H1 (cell line): Measurements from ENCODE around the gene MELK. TPM values are rescaled to one million over a fixed set of nuclear protein-coding genes. Genes with fewer than 3 reads are reported as not detected.

Source experiments
- CTCF ChIA-PET: fragments of 300-600 bp; sonication (Branson Sonifier 250); formaldehyde crosslinking; loops from one replicate; lab custom pipeline; 2021; ENCODE audit not compliant: partially characterized antibody; lab: Charles Lee
- POLR2A ChIA-PET: fragments of 300-600 bp; sonication (Branson Sonifier 250); formaldehyde crosslinking; loops from one replicate; lab custom pipeline; 2021; ENCODE audit warnings: inconsistent platforms; ENCODE audit not compliant: partially characterized antibody; lab: Charles Lee
- DNase-seq, 2 experiments: peaks; one replicate each; pipeline versions ENCODE4 v3.0.0 to v3.0.0-alpha.2; 2010 to 2022; ENCODE audit warnings: low spot score in 2 of 2, low read depth in 1 of 2, mixed read lengths in 1 of 2
- FAIRE-seq: peaks from 2 replicates; lab custom pipeline; 2011; peaks lifted over from hg19 to GRCh38; lab: Jason Lieb, UNC
- H2AFZ ChIP-seq: 2 replicates; pipeline ENCODE4 v1.8.1; 2012; ENCODE audit warnings: low read length, inconsistent platforms
- H2AK5ac ChIP-seq: 2 replicates; pipeline ENCODE4 v1.6.1; 2013; ENCODE audit warnings: low read depth, low read length
- H2BK120ac ChIP-seq: replicated peaks from 2 replicates; pipeline ENCODE3; 2013; ENCODE audit warnings: low read depth, low read length, inconsistent platforms
- H2BK12ac ChIP-seq: 2 replicates; pipeline ENCODE4 v1.6.1; 2013; ENCODE audit warnings: low read depth, low read length
- H2BK15ac ChIP-seq: 2 replicates; pipeline ENCODE4 v1.6.1; 2013; ENCODE audit warnings: low read length
- H2BK20ac ChIP-seq: 2 replicates; pipeline ENCODE4 v1.6.1; 2013; ENCODE audit warnings: low read length
- H2BK5ac ChIP-seq: 2 replicates; pipeline ENCODE4 v1.6.1; 2013; ENCODE audit warnings: low read depth, low read length
- H3K14ac ChIP-seq: 2 replicates; pipeline ENCODE4 v1.6.1; 2013; ENCODE audit warnings: inconsistent platforms; ENCODE audit not compliant: insufficient read length
- H3K18ac ChIP-seq: 2 replicates; pipeline ENCODE4 v1.6.1; 2013; ENCODE audit warnings: low read length; ENCODE audit errors: extremely low read depth
- H3K23ac ChIP-seq: 2 replicates; pipeline ENCODE4 v1.6.1; 2013; ENCODE audit warnings: inconsistent platforms; ENCODE audit not compliant: insufficient read length
- H3K23me2 ChIP-seq: 2 replicates; pipeline ENCODE4 v1.6.1; 2013; ENCODE audit warnings: low read depth, low read length
- H3K27ac ChIP-seq: 2 replicates; pipeline ENCODE4 v1.6.1; 2011; ENCODE audit warnings: low read depth, low read length, inconsistent platforms
- H3K27me3 ChIP-seq, 4 experiments: replicated peaks in 1 of 4; 1 replicate in 1 of 4; 2 replicates in 3 of 4; pipeline versions ENCODE4 v1.6.1 to v1.8.1; 2011 to 2013; ENCODE audit warnings: low read length in 3 of 4, mild to moderate bottlenecking in 3 of 4, inconsistent platforms in 2 of 4, mixed read lengths in 2 of 4, moderate library complexity in 1 of 4; ENCODE audit not compliant: control insufficient read depth in 3 of 4, insufficient read depth in 3 of 4; ENCODE audit errors: extremely low read depth in 1 of 4
- H3K36me3 ChIP-seq, 4 experiments: 2 replicates each; pipeline versions ENCODE4 v1.6.1 to v1.8.1; 2011 to 2013; ENCODE audit warnings: mild to moderate bottlenecking in 4 of 4, low read length in 3 of 4, moderate library complexity in 2 of 4, control low read depth in 1 of 4, inconsistent platforms in 1 of 4; ENCODE audit not compliant: insufficient read depth in 4 of 4, control insufficient read depth in 2 of 4
- H3K4ac ChIP-seq: replicated peaks from 2 replicates; pipeline ENCODE3; 2013; ENCODE audit warnings: low read length, low read depth, mixed read lengths, inconsistent platforms; ENCODE audit not compliant: insufficient read length
- H3K4me1 ChIP-seq, 4 experiments: replicated peaks in 1 of 4; 1 replicate in 1 of 4; 2 replicates in 3 of 4; pipeline versions ENCODE4 v1.6.1 to v1.8.1; 2011 to 2013; ENCODE audit warnings: low read length in 3 of 4, inconsistent platforms in 2 of 4, mixed read lengths in 1 of 4; ENCODE audit not compliant: insufficient read depth in 4 of 4, control insufficient read depth in 3 of 4
- H3K4me2 ChIP-seq, 2 experiments: 2 replicates each; pipeline versions ENCODE4 v1.6.1 to v1.8.1; 2011 to 2013; ENCODE audit warnings: low read depth in 2 of 2, low read length in 2 of 2, control low read depth in 1 of 2, inconsistent platforms in 1 of 2, mild to moderate bottlenecking in 1 of 2; ENCODE audit not compliant: insufficient read depth in 1 of 2
- H3K4me3 ChIP-seq, 4 experiments: fragments of 200-600, 300-600 bp in 1 of 4; sonication (generic), shearing (Covaris generic), sonication (Bioruptor Twin) in 1 of 4; 2 replicates each; pipeline versions ENCODE4 v1.5.1 to v1.8.1; 2011 to 2016; ENCODE audit warnings: low read length in 4 of 4, low read depth in 3 of 4, control low read depth in 2 of 4, inconsistent platforms in 2 of 4, mild to moderate bottlenecking in 2 of 4, mixed read lengths in 1 of 4, moderate library complexity in 1 of 4; ENCODE audit not compliant: insufficient read depth in 2 of 4; ENCODE audit errors: extremely low read depth in 1 of 4
- H3K56ac ChIP-seq: replicated peaks from 2 replicates; pipeline ENCODE3; 2013; ENCODE audit warnings: low read depth, mild to moderate bottlenecking, mixed read lengths, low read length, inconsistent platforms; ENCODE audit not compliant: insufficient read length
- H3K79me1 ChIP-seq: 2 replicates; pipeline ENCODE4 v1.6.1; 2013; ENCODE audit warnings: low read depth, low read length, control low read depth
- H3K79me2 ChIP-seq, 2 experiments: 2 replicates each; pipeline versions ENCODE4 v1.6.1 to v1.8.1; 2012 to 2013; ENCODE audit warnings: low read length in 2 of 2, mild to moderate bottlenecking in 2 of 2, inconsistent platforms in 1 of 2; ENCODE audit not compliant: insufficient read depth in 2 of 2, control insufficient read depth in 1 of 2
- H3K9ac ChIP-seq, 4 experiments: replicated peaks in 1 of 4; 1 replicate in 1 of 4; 2 replicates in 3 of 4; pipeline versions ENCODE4 v1.6.1 to v1.8.1; 2011 to 2013; ENCODE audit warnings: low read depth in 3 of 4, low read length in 3 of 4, control low read depth in 2 of 4, mild to moderate bottlenecking in 2 of 4, moderate library complexity in 2 of 4, inconsistent platforms in 1 of 4; ENCODE audit errors: extremely low read depth in 1 of 4
- H3K9me3 ChIP-seq, 2 experiments: 2 replicates each; pipeline versions ENCODE4 v1.6.1 to v1.8.1; 2012 to 2013; ENCODE audit warnings: mild to moderate bottlenecking in 2 of 2, moderate library complexity in 2 of 2, control low read depth in 1 of 2, inconsistent platforms in 1 of 2, low read depth in 1 of 2, low read length in 1 of 2, mixed read lengths in 1 of 2; ENCODE audit not compliant: insufficient read depth in 2 of 2
- H4K20me1 ChIP-seq, 2 experiments: replicated peaks in 1 of 2; 2 replicates each; pipeline versions ENCODE3 to v1.8.1; 2011 to 2013; ENCODE audit warnings: inconsistent platforms in 2 of 2, low read length in 2 of 2, mild to moderate bottlenecking in 1 of 2; ENCODE audit not compliant: insufficient read depth in 2 of 2, control insufficient read depth in 1 of 2
- H4K5ac ChIP-seq: 2 replicates; pipeline ENCODE4 v1.6.1; 2013; ENCODE audit warnings: low read length, low read depth, mixed read lengths, inconsistent platforms; ENCODE audit not compliant: insufficient read length
- H4K8ac ChIP-seq: 2 replicates; pipeline ENCODE4 v1.8.0; 2013; ENCODE audit warnings: mild to moderate bottlenecking, moderate library complexity, low read length, inconsistent platforms; ENCODE audit not compliant: insufficient read depth; ENCODE audit errors: extremely low read depth
- H4K91ac ChIP-seq: replicated peaks from 2 replicates; pipeline ENCODE3; 2013; ENCODE audit warnings: low read length, mixed read lengths, inconsistent platforms; ENCODE audit not compliant: insufficient read length
- CREB1 ChIP-seq: IDR thresholded peaks from 2 replicates; pipeline ENCODE4 v1.6.1; 2012; ENCODE audit warnings: inconsistent platforms
- CTCF ChIP-seq, 3 experiments: IDR thresholded peaks; 1 replicate in 2 of 3; 2 replicates in 1 of 3; pipeline versions ENCODE4 v1.5.1 to v1.6.1; 2011; ENCODE audit warnings: low read length in 3 of 3, mild to moderate bottlenecking in 3 of 3, inconsistent platforms in 2 of 3, low read depth in 1 of 3, moderate library complexity in 1 of 3; ENCODE audit not compliant: insufficient read depth in 1 of 3; ENCODE audit errors: control extremely low read depth in 1 of 3
- EP300 ChIP-seq, 2 experiments: IDR thresholded peaks; 1 replicate in 1 of 2; 2 replicates in 1 of 2; pipeline ENCODE4 v1.6.1; 2011 to 2012; ENCODE audit warnings: low read depth in 2 of 2, low read length in 2 of 2, mild to moderate bottlenecking in 2 of 2, borderline replicate concordance in 1 of 2, inconsistent platforms in 1 of 2, moderate library complexity in 1 of 2
- HDAC6 ChIP-seq: IDR thresholded peaks from one replicate; pipeline ENCODE4 v1.7.1; 2012; ENCODE audit warnings: low read depth, mild to moderate bottlenecking, inconsistent platforms, low read length, moderate library complexity
- JUN ChIP-seq: IDR thresholded peaks from 2 replicates; pipeline ENCODE4 v1.6.1; 2011; ENCODE audit warnings: low read depth, mild to moderate bottlenecking, improper control_type of control experiment, low read length
- JUND ChIP-seq: IDR thresholded peaks from 2 replicates; pipeline ENCODE4 v1.6.1; 2011; ENCODE audit warnings: mild to moderate bottlenecking, improper control_type of control experiment, low read length
- KDM1A ChIP-seq: fragments of 200-600, 300-600 bp; sonication (generic); IDR thresholded peaks from 2 replicates; pipeline ENCODE4 v1.7.1; 2016; ENCODE audit warnings: mild to moderate bottlenecking, low read length, borderline replicate concordance
- NRF1 ChIP-seq: IDR thresholded peaks from 2 replicates; pipeline ENCODE4 v1.6.1; 2011; ENCODE audit warnings: mild to moderate bottlenecking, low read depth, low read length, improper control_type of control experiment
- SP4 ChIP-seq: IDR thresholded peaks from 2 replicates; pipeline ENCODE4 v1.6.1; 2012; ENCODE audit warnings: low read length, inconsistent platforms
- SUZ12 ChIP-seq: fragments of 200-600 bp; sonication (generic); IDR thresholded peaks from 2 replicates; pipeline ENCODE4 v1.6.1; 2012; ENCODE audit warnings: mild to moderate bottlenecking, inconsistent platforms, low read length, moderate library complexity, mixed read lengths
- TAF1 ChIP-seq: IDR thresholded peaks from 2 replicates; pipeline ENCODE4 v1.6.1; 2011; ENCODE audit warnings: mild to moderate bottlenecking, low read depth, low read length
- TBP ChIP-seq: IDR thresholded peaks from 2 replicates; pipeline ENCODE4 v1.6.1; 2011; ENCODE audit warnings: low read depth, low read length, improper control_type of control experiment
- TEAD4 ChIP-seq: IDR thresholded peaks from 2 replicates; pipeline ENCODE4 v1.6.1; 2012; ENCODE audit warnings: low read depth, low read length, inconsistent platforms, mixed read lengths
- YY1 ChIP-seq: IDR thresholded peaks from 2 replicates; pipeline ENCODE4 v1.6.1; 2011; ENCODE audit warnings: low read depth, mild to moderate bottlenecking, low read length
- WGBS, 2 experiments: shearing (Covaris generic) in 1 of 2; methylation state at CpG; one replicate each; pipeline versions ENCODE4 v1.1.6 to v1.1.7; 2013 to 2015; ENCODE audit warnings: low lambda C conversion rate in 2 of 2, mixed read lengths in 2 of 2, inconsistent platforms in 1 of 2, low coverage in 1 of 2, missing lambda C conversion rate in 1 of 2; ENCODE audit not compliant: insufficient replicate concordance in 2 of 2, insufficient coverage in 1 of 2, insufficient read length in 1 of 2; ENCODE audit errors: extremely low coverage in 1 of 2, missing lambda C conversion rate in 1 of 2; 5-methylcytosine and 5-hydroxymethylcytosine counted together
- polyA plus RNA-seq, 7 experiments: library from polyadenylated mRNA; depleted of rRNA in 3 of 7; stranded (reverse) in 5 of 7; unstranded in 2 of 7; fragments of >200 nt in 5 of 7; fragments of 200-250 nt in 2 of 7; gene quantifications; 1 replicate in 5 of 7; 2 replicates in 1 of 7; 4 replicates in 1 of 7; pipeline versions ENCODE4 v1.2.1 to v1.2.3, GENCODE V29; 2011 to 2013; ENCODE audit warnings: missing spikeins in 2 of 7, mixed read lengths in 2 of 7
- total RNA-seq: library from RNA; stranded (reverse); fragmentation: NEBNext Ultra II Directional; extraction: Animal tissue kit (Norgen Biotek cat#: 25700); gene quantifications from 2 replicates; pipeline ENCODE4 v1.2.1, GENCODE V29; 2021

MELK gene
- total and polyA plus RNA-seq, 2 of the 8 experiments (the other 6 are each of a cell fraction or from before 2014, with no cell fraction given): 26.2 to 53.1 TPM

DNA sequence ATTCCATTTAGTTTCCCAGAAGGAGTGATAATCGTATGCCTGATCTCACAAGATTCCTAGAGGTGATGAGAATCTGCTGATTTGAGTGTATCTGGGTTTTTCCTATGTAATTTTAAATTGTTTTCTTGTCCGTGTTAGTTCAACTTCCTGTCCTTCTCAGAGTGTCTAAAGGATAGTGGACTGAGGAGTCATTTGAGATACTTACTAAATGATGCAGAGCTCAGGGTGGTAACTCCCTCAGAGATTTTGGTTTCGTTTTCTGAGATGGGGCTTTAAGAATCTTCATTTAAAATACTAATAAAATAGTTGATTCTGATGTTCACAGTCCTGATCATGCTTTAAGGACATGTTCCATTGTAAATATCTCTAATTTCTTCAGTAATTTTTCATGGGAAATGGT, 30.3 kb downstream of the MELK start:
- H3K9ac ChIP-seq: no peak overlapping the region
- TF ChIP-seq NRF1 (no peak), TEAD4 (no peak), EP300 (IDR thresholded peaks at IDR 0.05; ENCODE audit: borderline replicate concordance in 1 of 2, low read depth in 2 of 2, low read length in 2 of 2) (no peak), KDM1A (no peak), JUND (no peak), JUN (no peak), SP4 (no peak), HDAC6 (no peak), TAF1 (no peak), CTCF (IDR thresholded peaks at IDR 0.05; ENCODE audit: control extremely low read depth in 1 of 3, insufficient read depth in 1 of 3, low read depth in 1 of 3, low read length in 3 of 3) (no peak), SUZ12 (no peak), YY1 (no peak), CREB1 (no peak), TBP (no peak)

More for the DNA sequence above, 30.3 kb downstream of the MELK start:
- H3K27me3 ChIP-seq: no peaks in the 10 kb centered on the region
- no peaks in the 10 kb centered on the region for H3K23me2 ChIP-seq
- peaks cover 5 to 57% (median 39%) of the 10 kb centered on the region in 4 experiments for H3K36me3 ChIP-seq
- H4K20me1 ChIP-seq: peaks cover 0 to 3% of the 10 kb centered on the region in 2 experiments
- ChIA-PET POLR2A (no interaction called here), CTCF (no interaction called here)
- H3K79me2 ChIP-seq: no peaks in the 10 kb centered on the region
- H2AK5ac ChIP-seq: no peak overlapping the region
- H4K8ac ChIP-seq: no peak overlapping the region
- H4K91ac ChIP-seq: no peak overlapping the region
- no peak overlapping the region for H2BK15ac ChIP-seq
- H2AFZ ChIP-seq: no peak overlapping the region
- WGBS, 2 experiments: 89% methylated on average over 3 of the region's 3 CpGs; no CpG with 5 or more reads in 1 of the 2 experiments
- no peak overlapping the region for H3K23ac ChIP-seq
- H3K18ac ChIP-seq: no peak overlapping the region
- H3K4me1 ChIP-seq: no peaks in the 10 kb centered on the region
- no peak overlapping the region for H2BK120ac ChIP-seq
- no peak overlapping the region for H3K27ac ChIP-seq
- no peak overlapping the region for H3K56ac ChIP-seq
- H3K79me1 ChIP-seq: no peaks in the 10 kb centered on the region
- FAIRE-seq (no peak), DNase-seq (no peak)
- no peak overlapping the region for H2BK20ac ChIP-seq
- H4K5ac ChIP-seq: no peak overlapping the region
- H3K4me2 ChIP-seq: no peak overlapping the region
- H3K9me3 ChIP-seq: no peaks in the 10 kb centered on the region
- no peak overlapping the region for H2BK12ac ChIP-seq
- no peak overlapping the region for H3K14ac ChIP-seq
- H2BK5ac ChIP-seq: no peak overlapping the region
- H3K4me3 ChIP-seq: no peak overlapping the region
- H3K4ac ChIP-seq: no peak overlapping the region
